GM21786 (cell line): ENCODE measurements around the gene IFNAR1.

Experiments used
- ATAC-seq: cut with Tn5 transposase; IDR thresholded peaks from one replicate; pipeline ENCODE4 v1.9.1; 2021; ENCODE audit not compliant: unreplicated experiment

Gene IFNAR1

DNA sequence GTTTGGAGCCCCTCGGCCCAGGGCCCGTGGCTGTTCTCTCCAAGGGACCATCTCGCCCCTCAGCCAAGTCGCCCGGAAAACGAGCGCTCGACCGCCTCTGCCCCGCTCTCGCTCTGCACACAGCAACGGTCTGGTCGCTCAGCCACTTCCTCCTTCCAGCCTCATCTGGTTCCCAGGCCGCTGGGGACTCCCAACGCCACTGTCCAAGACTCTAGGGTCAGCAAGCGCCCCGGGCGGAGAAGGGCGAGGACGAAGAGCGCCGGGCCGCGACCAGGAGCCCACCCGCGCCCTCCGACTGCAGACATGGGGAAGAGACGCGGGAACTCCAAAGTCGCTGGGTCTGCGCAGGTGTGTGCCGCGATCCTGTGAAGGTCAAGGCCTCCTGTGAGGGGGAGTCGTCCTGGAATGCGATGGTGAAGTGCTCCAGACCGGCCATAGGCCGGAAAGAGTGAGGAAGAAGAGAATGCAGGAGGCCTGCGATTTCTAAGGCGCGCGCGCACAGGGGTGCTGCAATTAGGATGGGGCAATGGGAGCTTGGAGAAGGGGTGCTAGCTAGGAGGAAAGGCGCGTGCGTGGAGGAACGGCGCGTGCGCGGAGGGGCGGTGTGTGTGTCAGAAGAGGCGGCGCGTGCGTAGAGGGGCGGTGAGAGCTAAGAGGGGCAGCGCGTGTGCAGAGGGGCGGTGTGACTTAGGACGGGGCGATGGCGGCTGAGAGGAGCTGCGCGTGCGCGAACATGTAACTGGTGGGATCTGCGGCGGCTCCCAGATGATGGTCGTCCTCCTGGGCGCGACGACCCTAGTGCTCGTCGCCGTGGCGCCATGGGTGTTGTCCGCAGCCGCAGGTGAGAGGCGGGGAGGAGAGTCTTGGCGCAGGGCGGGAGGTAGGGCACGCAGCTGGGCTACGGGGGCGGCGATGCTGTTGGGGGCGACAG lies at the start of gene IFNAR1:
TSS of gene IFNAR1 (plus strand) at position 680 of the 931 bp plus-strand sequence. CDS start at position 766, 86 bp downstream.
- peak; percentile 73 for ATAC-seq

DNA sequence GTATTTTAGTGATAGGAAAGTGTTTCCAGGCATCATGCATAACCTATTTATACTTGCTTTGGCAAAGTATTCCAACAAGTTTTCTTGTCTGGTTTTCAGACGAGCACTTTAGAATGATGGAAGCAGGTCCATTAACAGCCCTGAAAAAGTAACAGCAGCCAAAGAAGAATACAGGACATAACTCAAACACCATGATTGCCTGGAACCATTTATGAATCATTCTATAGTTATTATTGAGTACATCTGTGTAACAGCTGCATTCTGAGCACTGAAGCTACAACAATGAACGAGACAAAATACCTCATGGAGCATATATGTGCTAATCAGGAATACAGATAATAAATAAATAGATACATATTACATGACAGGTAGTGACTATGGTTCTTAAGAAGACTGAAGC lies 46.0 kb upstream of the IFNAR1 start:
- no peak for ATAC-seq

GRCh38 chr21:33279330-33279820 lies 45.4 kb upstream of the IFNAR1 start:
- no peak for ATAC-seq

DNA sequence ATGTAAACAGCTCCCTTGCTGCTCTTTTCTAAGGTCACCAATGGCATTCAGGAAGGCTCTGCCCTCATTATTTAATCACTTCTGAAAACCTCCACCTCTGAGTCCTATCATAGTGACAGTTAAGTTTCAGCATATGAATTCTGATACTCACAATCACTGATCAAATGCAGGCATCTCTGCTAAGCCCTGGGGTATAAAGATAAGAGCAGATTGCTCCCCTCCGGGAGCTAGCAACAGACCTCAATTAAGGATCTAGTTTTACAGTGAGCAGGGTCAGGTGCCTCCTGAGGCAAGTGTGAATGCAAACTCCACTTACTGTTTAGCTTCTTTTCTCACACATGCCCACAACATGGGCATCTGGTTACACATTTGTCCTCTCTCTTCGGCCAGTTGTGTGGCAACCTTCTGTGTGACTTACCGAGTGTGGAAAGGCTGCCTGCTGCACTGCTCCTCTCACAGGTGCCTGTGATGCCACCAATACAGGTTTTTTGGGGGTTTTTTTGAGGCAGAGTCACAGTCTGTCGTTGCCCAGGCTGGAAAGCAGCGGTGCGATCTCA lies 43.6 kb upstream of the IFNAR1 start:
- no peak for ATAC-seq

GRCh38 chr21:33283203-33283602 lies 41.6 kb upstream of the IFNAR1 start:
- no peak for ATAC-seq

- ATAC-seq: no peak
Observed at GRCh38 chr21:33286076-33286475, 38.7 kb upstream of the IFNAR1 start.

- ATAC-seq: no peak
Observed at GRCh38 chr21:33286600-33287456, 37.9 kb upstream of the IFNAR1 start.

- no peak for ATAC-seq
Observed at GRCh38 chr21:33289199-33289819, 35.5 kb upstream of the IFNAR1 start.

GRCh38 chr21:33290441-33290840 lies 34.3 kb upstream of the IFNAR1 start:
- ATAC-seq: no peak

GRCh38 chr21:33291686-33292085 lies 33.1 kb upstream of the IFNAR1 start:
- ATAC-seq: no peak

GRCh38 chr21:33292724-33293123 lies 32.0 kb upstream of the IFNAR1 start:
- ATAC-seq: no peak

DNA sequence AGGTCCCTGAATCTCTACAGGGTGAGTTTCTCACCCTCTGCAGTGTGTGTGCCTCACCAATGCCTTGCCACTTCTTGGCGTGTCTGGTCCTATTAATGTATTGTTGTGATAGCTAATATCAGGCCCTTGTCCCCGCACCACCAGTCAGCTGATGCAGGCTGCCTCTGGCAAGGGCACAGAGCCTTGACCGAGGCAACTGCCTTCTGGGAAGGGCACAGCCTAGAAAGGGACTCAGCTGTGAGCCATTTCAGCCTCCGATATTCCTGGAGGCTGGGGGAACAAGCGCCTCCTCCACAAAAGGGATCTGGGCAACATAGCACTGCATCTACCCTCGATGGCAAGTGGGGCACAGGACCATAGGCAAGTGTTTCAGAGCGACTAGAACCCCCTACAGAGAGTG lies 31.6 kb upstream of the IFNAR1 start:
- no peak for ATAC-seq

GRCh38 chr21:33293811-33294216 lies 31.0 kb upstream of the IFNAR1 start:
- no peak for ATAC-seq

DNA sequence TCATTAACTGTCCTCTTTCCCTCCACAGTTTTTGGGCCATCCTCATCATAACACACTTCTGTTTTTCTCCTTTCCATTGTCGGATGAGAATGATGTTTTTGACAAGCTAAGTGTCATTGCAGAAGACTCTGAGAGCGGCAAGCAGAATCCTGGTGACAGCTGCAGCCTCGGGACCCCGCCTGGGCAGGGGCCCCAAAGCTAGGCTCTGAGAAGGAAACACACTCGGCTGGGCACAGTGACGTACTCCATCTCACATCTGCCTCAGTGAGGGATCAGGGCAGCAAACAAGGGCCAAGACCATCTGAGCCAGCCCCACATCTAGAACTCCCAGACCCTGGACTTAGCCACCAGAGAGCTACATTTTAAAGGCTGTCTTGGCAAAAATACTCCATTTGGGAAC lies 28.6 kb upstream of the IFNAR1 start:
- ATAC-seq: no peak

DNA sequence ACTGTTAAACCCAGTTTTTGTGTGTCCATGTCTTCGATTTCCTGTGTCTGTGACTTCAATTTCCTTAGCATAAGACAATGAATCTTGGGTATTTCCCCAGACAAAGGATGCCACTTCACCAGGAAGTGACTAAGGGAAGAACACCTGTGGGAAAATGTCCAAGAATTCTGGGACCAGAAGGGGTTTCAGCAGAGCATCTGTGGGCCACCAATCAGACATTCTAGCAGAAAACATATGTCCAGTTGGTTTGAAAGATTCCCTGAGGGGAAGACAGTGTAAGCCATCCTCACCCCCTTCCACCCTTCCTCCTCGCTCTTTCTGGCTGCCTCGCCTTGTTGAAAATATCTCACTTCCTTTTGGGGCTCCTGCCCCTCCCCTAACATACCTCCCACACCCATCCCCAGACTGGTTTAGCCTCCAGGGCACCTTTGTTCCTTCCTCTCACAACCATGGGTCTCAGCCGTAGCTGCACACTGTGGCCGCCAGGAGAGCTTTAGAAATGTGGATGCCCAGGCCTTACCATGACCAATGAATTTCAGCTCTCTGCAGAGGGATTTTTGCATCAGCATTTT lies 25.5 kb upstream of the IFNAR1 start:
- peak; percentile 62 for ATAC-seq

GRCh38 chr21:33300701-33301631 lies 23.8 kb upstream of the IFNAR1 start:
- no peak for ATAC-seq

DNA sequence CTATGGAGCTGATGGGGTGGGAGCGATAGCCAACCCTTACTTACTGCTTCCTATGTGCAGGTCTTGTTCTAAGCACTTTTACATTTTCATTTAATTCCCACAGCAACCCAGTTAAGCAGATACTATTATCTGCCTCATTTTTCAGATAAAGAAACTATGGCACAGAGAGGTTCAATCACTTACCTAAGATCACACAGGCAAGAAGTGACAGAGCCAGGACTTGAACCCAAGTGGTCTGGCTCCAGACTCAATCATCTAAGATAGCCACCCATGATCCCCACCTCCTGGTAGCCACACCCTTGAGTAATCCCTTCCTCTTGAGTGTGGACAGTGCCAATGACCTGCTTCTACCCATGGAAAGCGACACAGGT lies 23.2 kb upstream of the IFNAR1 start:
- no peak for ATAC-seq

DNA sequence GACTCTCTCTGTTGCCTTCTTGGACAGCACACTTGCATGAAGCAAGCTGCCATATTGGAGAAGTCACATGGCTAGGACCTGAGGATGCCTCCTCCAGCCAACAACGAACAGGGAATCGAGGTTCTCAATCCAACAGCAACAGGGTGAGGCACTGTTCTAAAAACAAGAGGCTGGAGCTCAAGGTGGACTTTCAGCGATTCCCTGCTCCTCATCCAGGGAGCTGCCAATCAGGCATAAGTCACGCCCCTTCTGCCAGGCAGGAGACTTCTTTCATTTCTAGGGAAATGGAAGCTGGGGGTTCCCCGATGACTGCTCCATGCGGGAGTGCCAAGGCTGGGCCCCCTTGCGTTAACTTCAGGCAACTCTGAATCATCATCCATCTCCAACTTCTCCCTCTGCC lies 22.7 kb upstream of the IFNAR1 start:
- ATAC-seq: no peak

- ATAC-seq: no peak
Observed at GRCh38 chr21:33302796-33303195, 22.0 kb upstream of the IFNAR1 start.

GRCh38 chr21:33305344-33305671 lies 19.5 kb upstream of the IFNAR1 start:
- ATAC-seq: no peak
